Suprapubic skin (tissue), 4 donors: ENCODE results near the gene PRPSAP2. TPM values are rescaled to one million over a fixed set of nuclear protein-coding genes. Genes with fewer than 3 reads are reported as not detected.
A peak's percentile ranks its signal among the peaks of the same experiment; 100 is the strongest.

Source experiments
- DNase-seq, 2 donors: peaks; one replicate each; pipeline ENCODE4 v3.0.0-alpha.2; 2019; ENCODE audit warnings: low spot score in 2 of 2
- H3K27ac ChIP-seq: fragments of 200-600 bp; sonication (generic); one replicate; pipeline ENCODE4 v1.5.1; 2019
- H3K27me3 ChIP-seq: fragments of 200-600 bp; sonication (generic); one replicate; pipeline ENCODE4 v1.5.1; 2019
- H3K36me3 ChIP-seq: fragments of 200-600 bp; sonication (generic); one replicate; pipeline ENCODE4 v1.5.1; 2019
- H3K4me1 ChIP-seq: fragments of 200-600 bp; sonication (generic); one replicate; pipeline ENCODE4 v1.5.1; 2019
- H3K4me3 ChIP-seq: fragments of 200-600 bp; sonication (generic); one replicate; pipeline ENCODE4 v1.5.1; 2019; ENCODE audit warnings: mild to moderate bottlenecking
- H3K9me3 ChIP-seq: fragments of 200-600 bp; sonication (generic); one replicate; pipeline ENCODE4 v1.5.1; 2019
- EP300 ChIP-seq: sonication (generic); formaldehyde crosslinking; IDR thresholded peaks from one replicate; pipeline ENCODE4 v1.6.1; 2017; ENCODE audit warnings: antibody characterized with exemption
- POLR2A ChIP-seq, 2 donors: fragments of 450-650 bp; IDR thresholded peaks; one replicate each; pipeline ENCODE4 v1.6.1; 2017; ENCODE audit warnings: antibody characterized with exemption in 2 of 2, mild to moderate bottlenecking in 2 of 2, moderate library complexity in 2 of 2
- POLR2AphosphoS5 ChIP-seq, 3 donors: sonication (generic); formaldehyde crosslinking; IDR thresholded peaks; one replicate each; pipeline ENCODE4 v1.6.1; 2017; ENCODE audit warnings: antibody characterized with exemption in 3 of 3
- WGBS: methylation state at CpG from one replicate; pipeline ENCODE4 v1.1.5; 2018; 5-methylcytosine and 5-hydroxymethylcytosine counted together
- total RNA-seq, 4 donors: library from RNA; depleted of rRNA; stranded (reverse); fragments of >200 nt; gene quantifications; one replicate each; pipeline ENCODE4 v1.1.0, GENCODE V29; 2016
- TF ChIP-seq, protein P1 (sequence below), 2 donors: fragments of 200-600 bp in 1 of 2; fragments of 450-650 bp in 1 of 2; sonication (generic) in 1 of 2; IDR thresholded peaks; one replicate each; pipeline ENCODE4 v1.5.1; 2016 to 2019; ENCODE audit warnings: antibody characterized with exemption in 2 of 2, mild to moderate bottlenecking in 1 of 2, moderate library complexity in 1 of 2

Gene PRPSAP2
- total RNA-seq, 4 donors from 2014 or later, result 14.9 to 29.0 (median 22.9) TPM

DNA sequence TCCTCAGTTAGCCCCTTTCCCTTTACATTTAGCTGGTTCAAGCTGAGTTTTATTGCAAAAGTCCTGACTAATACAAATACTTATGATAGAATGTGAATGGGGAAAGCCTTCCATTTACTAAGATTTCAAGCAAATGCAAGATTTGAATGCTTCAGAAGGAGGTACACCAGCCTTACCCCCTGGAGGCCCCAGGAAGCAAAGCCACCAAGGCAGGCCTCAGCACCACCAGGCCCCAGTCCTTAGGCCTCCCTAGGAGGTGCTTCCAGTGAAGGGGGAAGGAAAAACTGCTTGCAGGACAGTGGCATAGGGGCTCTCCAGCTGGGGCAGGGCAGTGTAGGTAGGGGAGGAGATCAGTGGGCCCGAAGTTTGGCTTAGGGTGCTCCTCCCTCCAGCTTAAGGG lies 7.3 kb upstream of the PRPSAP2 start:
- peaks cover 10% of the 10 kb centered on the region for H3K4me1 ChIP-seq
- TF ChIP-seq POLR2A (IDR thresholded peaks at IDR 0.05) (no peak), EP300 (no peak), POLR2AphosphoS5 (IDR thresholded peaks at IDR 0.05) (no peak)
- TF ChIP-seq, protein P1, sequence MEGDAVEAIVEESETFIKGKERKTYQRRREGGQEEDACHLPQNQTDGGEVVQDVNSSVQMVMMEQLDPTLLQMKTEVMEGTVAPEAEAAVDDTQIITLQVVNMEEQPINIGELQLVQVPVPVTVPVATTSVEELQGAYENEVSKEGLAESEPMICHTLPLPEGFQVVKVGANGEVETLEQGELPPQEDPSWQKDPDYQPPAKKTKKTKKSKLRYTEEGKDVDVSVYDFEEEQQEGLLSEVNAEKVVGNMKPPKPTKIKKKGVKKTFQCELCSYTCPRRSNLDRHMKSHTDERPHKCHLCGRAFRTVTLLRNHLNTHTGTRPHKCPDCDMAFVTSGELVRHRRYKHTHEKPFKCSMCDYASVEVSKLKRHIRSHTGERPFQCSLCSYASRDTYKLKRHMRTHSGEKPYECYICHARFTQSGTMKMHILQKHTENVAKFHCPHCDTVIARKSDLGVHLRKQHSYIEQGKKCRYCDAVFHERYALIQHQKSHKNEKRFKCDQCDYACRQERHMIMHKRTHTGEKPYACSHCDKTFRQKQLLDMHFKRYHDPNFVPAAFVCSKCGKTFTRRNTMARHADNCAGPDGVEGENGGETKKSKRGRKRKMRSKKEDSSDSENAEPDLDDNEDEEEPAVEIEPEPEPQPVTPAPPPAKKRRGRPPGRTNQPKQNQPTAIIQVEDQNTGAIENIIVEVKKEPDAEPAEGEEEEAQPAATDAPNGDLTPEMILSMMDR (IDR thresholded peaks at IDR 0.05), result no peak
- WGBS, result 58% methylated on average over 1 of the region's 1 CpG
- no peaks in the 10 kb centered on the region for H3K27me3 ChIP-seq
- no peaks in the 10 kb centered on the region for H3K36me3 ChIP-seq
- no peak overlapping the region for H3K27ac ChIP-seq
- no peak for DNase-seq
- no peaks in the 10 kb centered on the region for H3K9me3 ChIP-seq
- no peak overlapping the region for H3K4me3 ChIP-seq

DNA sequence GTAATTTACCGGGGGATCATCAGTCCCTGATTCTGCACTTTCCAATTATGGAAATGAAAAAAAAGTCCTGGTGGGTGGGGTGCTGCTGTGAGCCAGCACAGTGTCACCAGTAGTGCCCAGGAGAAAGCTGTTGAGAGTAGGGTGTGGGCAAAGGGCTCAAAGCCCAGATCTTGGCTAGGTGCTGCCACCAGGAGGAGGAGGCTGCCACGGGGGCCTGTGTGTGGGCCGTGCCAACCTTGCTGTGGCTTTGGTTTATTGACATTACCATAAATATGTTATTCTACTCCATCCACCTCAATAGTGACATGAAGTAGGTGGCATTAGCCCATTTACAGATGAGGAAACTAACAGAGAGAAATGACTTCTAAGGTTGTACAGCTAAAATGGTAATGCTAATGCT lies 6.7 kb upstream of the PRPSAP2 start:
- 66% methylated on average over 3 of the region's 3 CpGs for WGBS
- H3K4me3 ChIP-seq, result no peak overlapping the region
- TF ChIP-seq EP300, result no peak
- TF ChIP-seq POLR2A (IDR thresholded peaks at IDR 0.05), result no peak
- TF ChIP-seq POLR2AphosphoS5 (IDR thresholded peaks at IDR 0.05), result no peak
- TF ChIP-seq, protein P1 (IDR thresholded peaks at IDR 0.05), result no peak
- no peak for DNase-seq
- H3K4me1 ChIP-seq, result peaks cover 14% of the 10 kb centered on the region
- no peaks in the 10 kb centered on the region for H3K36me3 ChIP-seq
- no peaks in the 10 kb centered on the region for H3K27me3 ChIP-seq
- no peak overlapping the region for H3K27ac ChIP-seq
- no peaks in the 10 kb centered on the region for H3K9me3 ChIP-seq

DNA sequence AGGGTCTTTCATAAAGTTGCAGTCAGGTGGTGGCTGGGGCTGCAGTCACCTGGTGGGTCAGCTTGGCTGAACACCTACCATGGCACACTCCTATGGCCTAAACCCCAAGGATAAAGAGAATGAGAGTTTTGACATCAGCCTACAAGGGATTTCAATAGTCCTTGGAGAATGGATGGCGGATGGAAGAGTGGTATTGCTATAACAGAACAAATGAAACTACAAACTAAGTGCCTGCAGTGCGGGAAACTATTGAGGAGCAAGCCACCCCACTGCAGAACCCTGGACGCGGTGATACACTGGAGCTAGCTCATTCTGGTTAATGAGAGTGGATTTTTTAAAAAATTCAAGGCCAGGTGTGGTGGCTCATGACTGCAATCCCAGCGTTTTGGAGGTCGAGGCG lies 3.0 kb upstream of the PRPSAP2 start:
- Histone ChIP-seq H3K9me3 (no peaks in the 10 kb centered on the region), H3K36me3 (no peaks in the 10 kb centered on the region), H3K4me3 (no peak overlapping the region), H3K27me3 (no peaks in the 10 kb centered on the region), H3K27ac (no peak overlapping the region), H3K4me1 (peaks cover 38% of the 10 kb centered on the region)
- TF ChIP-seq POLR2A (IDR thresholded peaks at IDR 0.05) (no peak), POLR2AphosphoS5 (IDR thresholded peaks at IDR 0.05) (no peak), EP300 (no peak)
- TF ChIP-seq, protein P1 (IDR thresholded peaks at IDR 0.05), result no peak
- 95% methylated on average over 7 of the region's 7 CpGs for WGBS
- DNase-seq, result no peak

DNA sequence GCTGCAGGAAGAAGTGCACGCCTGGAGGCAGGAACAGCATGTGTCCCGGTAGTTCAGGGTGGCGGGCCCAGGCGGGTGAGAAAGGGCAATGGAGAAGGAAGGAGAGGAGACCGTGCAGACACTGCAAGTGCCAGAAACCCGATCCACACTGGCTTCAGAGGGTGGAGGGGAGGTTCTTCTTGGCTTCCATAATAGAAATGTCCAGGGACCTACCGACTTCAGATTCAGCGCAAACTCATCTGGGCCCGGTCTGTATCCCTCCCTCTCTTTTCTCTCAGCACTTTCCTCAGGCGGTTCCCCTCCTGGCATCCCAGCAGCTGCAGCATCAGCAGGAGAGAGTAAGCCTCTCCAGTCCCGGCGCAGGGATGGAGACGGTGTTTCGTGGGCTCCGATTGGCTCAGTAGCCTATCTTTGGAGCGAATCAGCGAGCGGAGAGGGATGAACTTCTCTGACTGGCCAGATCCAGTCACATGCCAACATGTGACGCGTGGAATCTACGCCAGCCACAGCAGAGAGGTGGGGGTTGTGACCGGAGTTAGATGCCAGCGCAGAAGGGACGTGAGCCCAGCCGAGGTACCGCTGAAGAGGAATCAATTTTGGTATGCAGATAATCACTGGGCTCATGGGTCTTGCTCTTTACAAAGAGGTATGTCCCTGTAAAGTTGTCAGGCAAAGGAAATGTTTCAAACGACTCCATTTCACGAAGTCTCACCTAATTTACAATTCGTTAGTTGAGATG lies 1.9 kb upstream of the PRPSAP2 start:
- H3K36me3 ChIP-seq, result no peaks in the 10 kb centered on the region
- peaks cover 38% of the 10 kb centered on the region for H3K4me1 ChIP-seq
- DNase-seq, result peak; percentile 95 to 97
- WGBS, result 0% methylated on average over 22 of the region's 29 CpGs
- TF ChIP-seq POLR2A (IDR thresholded peaks at IDR 0.05) (peak in 1 of 2 donors; percentile 16), EP300 (no peak)
- H3K27ac ChIP-seq, result peak overlapping the region; percentile 71
- peak overlapping the region; percentile 48 for H3K4me3 ChIP-seq
- no peaks in the 10 kb centered on the region for H3K27me3 ChIP-seq
- H3K9me3 ChIP-seq, result no peaks in the 10 kb centered on the region

DNA sequence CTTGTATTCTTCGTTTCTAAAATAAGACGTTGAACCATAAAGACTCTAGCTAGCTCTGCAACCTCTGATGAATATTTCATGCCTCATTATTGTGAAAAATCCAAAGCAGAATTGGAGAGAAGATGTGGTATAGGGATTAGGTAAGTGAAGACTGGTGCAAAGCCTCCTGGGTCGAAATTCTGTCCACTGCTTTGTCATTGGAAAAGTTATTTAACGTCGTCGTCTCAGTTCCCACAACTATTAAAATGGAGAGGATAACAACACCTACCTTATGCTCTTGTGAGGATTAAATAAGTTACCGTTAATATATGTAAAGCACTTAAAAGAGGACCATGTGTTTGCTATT lies 1.4 kb upstream of the PRPSAP2 start:
- 8% methylated on average over 7 of the region's 7 CpGs for WGBS
- H3K27me3 ChIP-seq, result no peaks in the 10 kb centered on the region
- no peaks in the 10 kb centered on the region for H3K36me3 ChIP-seq
- no peaks in the 10 kb centered on the region for H3K9me3 ChIP-seq
- peak overlapping the region; percentile 48 for H3K4me3 ChIP-seq
- peaks cover 38% of the 10 kb centered on the region for H3K4me1 ChIP-seq
- no peak for DNase-seq
- TF ChIP-seq, protein P1 (IDR thresholded peaks at IDR 0.05), result no peak
- no peak for TF ChIP-seq EP300
- no peak for TF ChIP-seq POLR2AphosphoS5 (IDR thresholded peaks at IDR 0.05)
- no peak for TF ChIP-seq POLR2A (IDR thresholded peaks at IDR 0.05)
- peak overlapping the region; percentile 71 for H3K27ac ChIP-seq
